K562 (cell line): ENCODE measurements around the gene FGF14.

Source experiments
- CBFA2T2 ChIP-seq: fragments of 450-650 bp; conservative IDR thresholded peaks from 2 replicates; pipeline ENCODE4 v1.6.1; 2017; ENCODE audit warnings: mild to moderate bottlenecking
- RAD21 ChIP-seq, 2 experiments: fragments of 250-450 bp in 1 of 2; fragments of 450-650 bp in 1 of 2; sonication (Bioruptor Pico) in 1 of 2; formaldehyde crosslinking in 1 of 2; IDR thresholded peaks in 1 of 2; conservative IDR thresholded peaks in 1 of 2; 2 replicates each; pipeline versions ENCODE4 v1.4.0 to v1.8.0; 2020 to 2022; ENCODE audit warnings: mild to moderate bottlenecking in 2 of 2, moderate library complexity in 1 of 2
- SP1 ChIP-seq: sonication (generic); formaldehyde crosslinking; IDR thresholded peaks from 2 replicates; pipeline ENCODE4 v1.8.1; 2022; ENCODE audit warnings: mild to moderate bottlenecking, missing genetic modification reagents
- TF ChIP-seq, protein P1 (sequence below), 3 experiments: IDR thresholded peaks in 2 of 3; conservative IDR thresholded peaks in 1 of 3; 2 replicates each; pipeline ENCODE4 v1.5.1; 2011 to 2012; ENCODE audit warnings: low read length in 3 of 3, mild to moderate bottlenecking in 3 of 3, control low read depth in 2 of 3, improper control_type of control experiment in 1 of 3, inconsistent platforms in 1 of 3, low read depth in 1 of 3, mixed read lengths in 1 of 3, moderate library complexity in 1 of 3; ENCODE audit not compliant: insufficient read depth in 2 of 3

DNA sequence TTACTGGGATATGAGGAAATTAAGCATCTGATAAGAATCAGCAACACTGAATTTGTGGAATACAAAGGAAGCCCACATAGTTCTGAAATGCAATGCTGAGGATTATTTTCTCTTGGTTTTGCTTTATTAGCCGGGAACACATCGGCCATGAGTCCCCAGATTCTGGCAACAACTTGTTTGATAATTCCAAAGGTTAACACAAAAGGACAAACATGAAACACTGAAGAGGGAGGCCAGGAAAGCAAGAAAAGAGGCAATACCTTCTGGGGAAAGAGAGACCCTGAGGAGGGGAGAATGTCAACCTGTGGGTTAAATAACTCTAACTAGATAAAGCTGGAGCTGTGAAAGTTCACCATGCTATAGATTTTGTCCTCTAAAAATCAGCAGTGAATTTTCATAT is 663.5 kb downstream of the FGF14 start:
- TF ChIP-seq SP1 (CRISPR knock-in tag) (no peak), CBFA2T2 (no peak), RAD21 (CRISPR knock-in tag; conservative IDR thresholded peaks at IDR 0.05 in 1 of 2, IDR thresholded peaks at IDR 0.05 in 1 of 2) (no peak)
- TF ChIP-seq, protein P1, sequence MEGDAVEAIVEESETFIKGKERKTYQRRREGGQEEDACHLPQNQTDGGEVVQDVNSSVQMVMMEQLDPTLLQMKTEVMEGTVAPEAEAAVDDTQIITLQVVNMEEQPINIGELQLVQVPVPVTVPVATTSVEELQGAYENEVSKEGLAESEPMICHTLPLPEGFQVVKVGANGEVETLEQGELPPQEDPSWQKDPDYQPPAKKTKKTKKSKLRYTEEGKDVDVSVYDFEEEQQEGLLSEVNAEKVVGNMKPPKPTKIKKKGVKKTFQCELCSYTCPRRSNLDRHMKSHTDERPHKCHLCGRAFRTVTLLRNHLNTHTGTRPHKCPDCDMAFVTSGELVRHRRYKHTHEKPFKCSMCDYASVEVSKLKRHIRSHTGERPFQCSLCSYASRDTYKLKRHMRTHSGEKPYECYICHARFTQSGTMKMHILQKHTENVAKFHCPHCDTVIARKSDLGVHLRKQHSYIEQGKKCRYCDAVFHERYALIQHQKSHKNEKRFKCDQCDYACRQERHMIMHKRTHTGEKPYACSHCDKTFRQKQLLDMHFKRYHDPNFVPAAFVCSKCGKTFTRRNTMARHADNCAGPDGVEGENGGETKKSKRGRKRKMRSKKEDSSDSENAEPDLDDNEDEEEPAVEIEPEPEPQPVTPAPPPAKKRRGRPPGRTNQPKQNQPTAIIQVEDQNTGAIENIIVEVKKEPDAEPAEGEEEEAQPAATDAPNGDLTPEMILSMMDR (IDR thresholded peaks at IDR 0.05 in 2 of 3, conservative IDR thresholded peaks at IDR 0.05 in 1 of 3; ENCODE audit: insufficient read depth in 2 of 3, low read depth in 1 of 3, low read length in 3 of 3): no peak
